Activated CD8-positive, alpha-beta T cell treated with anti-CD3 and anti-CD28 coated beads for 36 hours (primary cell): Measurements from ENCODE around the gene SBK2. TPM values are rescaled to one million over a fixed set of nuclear protein-coding genes. Genes with fewer than 3 reads are reported as not detected.

Experiments
- ATAC-seq: fragments of 200-7000 bp; cut with Tn5 transposase; one replicate; pipeline ENCODE4 v1.10.0; 2021; ENCODE audit warnings: mild to moderate bottlenecking, moderate library complexity
- CTCF ChIA-PET: fragments of 350-600 bp; sonication (Branson Sonifier 250); formaldehyde crosslinking; loops from one replicate; lab custom pipeline; 2021; ENCODE audit warnings: antibody characterized with exemption; lab: Charles Lee
- POLR2A ChIA-PET: fragments of 350-600 bp; sonication (Branson Sonifier 250); formaldehyde crosslinking; loops from one replicate; lab custom pipeline; 2021; ENCODE audit warnings: antibody characterized with exemption; lab: Charles Lee
- DNase-seq: peaks from one replicate; pipeline ENCODE4 v3.0.0-alpha.2; 2020
- H3K27ac Mint-ChIP-seq: one replicate; pipeline ENCODE4 v1.8.0; 2021; ENCODE audit warnings: mild to moderate bottlenecking, mixed read lengths
- H3K27me3 Mint-ChIP-seq: one replicate; pipeline ENCODE4 v1.8.0; 2021; ENCODE audit warnings: mixed read lengths
- H3K36me3 Mint-ChIP-seq: one replicate; pipeline ENCODE4 v1.8.0; 2021; ENCODE audit warnings: low read depth, mixed read lengths
- H3K4me1 Mint-ChIP-seq: one replicate; pipeline ENCODE4 v1.8.0; 2021; ENCODE audit warnings: low read depth, mixed read lengths
- H3K4me3 Mint-ChIP-seq: one replicate; pipeline ENCODE4 v1.8.0; 2021; ENCODE audit warnings: mild to moderate bottlenecking, moderate library complexity, mixed read lengths
- H3K9me3 Mint-ChIP-seq: one replicate; pipeline ENCODE4 v1.8.0; 2021; ENCODE audit warnings: mixed read lengths
- intact Hi-C: fragments of 100-400 bp; cut with micrococcal nuclease; formaldehyde crosslinking; loops from one replicate; pipeline ENCODE4 v1.10.0; 2022
- total RNA-seq, 2 experiments: library from RNA; stranded (reverse); gene quantifications; one replicate each; pipeline ENCODE4 v1.2.3, GENCODE V29; 2021
- TF ChIP-seq, protein P1 (sequence below): fragments of 200-600 bp; IDR thresholded peaks from one replicate; pipeline ENCODE4 v1.8.0; 2022; ENCODE audit warnings: antibody characterized with exemption, mild to moderate bottlenecking

The SBK2 gene
- total RNA-seq, 2 experiments from 2014 or later: not detected

DNA sequence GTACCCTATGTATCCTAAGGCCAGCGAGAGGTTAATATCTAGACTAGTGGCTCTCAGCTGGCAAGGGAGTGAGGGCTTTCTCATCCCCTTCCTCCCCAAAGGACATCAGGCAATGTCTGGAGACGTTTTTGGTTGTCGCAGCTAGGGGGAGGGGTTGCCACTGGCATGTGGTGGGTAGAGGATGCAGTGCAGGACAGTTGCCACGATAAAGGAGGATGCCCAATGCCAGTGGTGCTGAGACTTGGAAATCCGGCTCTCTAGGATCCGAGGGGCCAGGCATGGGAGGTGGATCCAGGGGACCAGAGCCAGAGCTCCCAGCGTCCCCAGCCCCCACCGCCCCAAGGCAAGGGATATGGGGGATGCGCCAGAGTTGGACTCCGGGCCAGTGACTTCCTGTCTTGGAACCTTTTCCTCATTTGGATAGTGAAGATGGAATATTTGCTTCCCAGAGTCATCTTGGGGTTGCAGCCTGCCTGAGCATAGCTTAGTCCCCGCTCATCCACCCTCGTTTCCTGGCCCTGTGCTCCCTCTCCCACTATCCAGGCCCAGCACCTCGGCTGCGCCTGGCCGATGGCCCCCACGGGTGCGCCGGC is 43.8 kb downstream of the SBK2 start:
- Mint-ChIP-seq H3K4me1 (peaks cover 3% of the 10 kb centered on the region), H3K36me3 (no peaks in the 10 kb centered on the region), H3K27ac (no peak overlapping the region), H3K4me3 (no peak overlapping the region), H3K27me3 (peaks cover 6% of the 10 kb centered on the region), H3K9me3 (no peaks in the 10 kb centered on the region)
- DNase-seq (no peak), ATAC-seq (no peak)
- POLR2A ChIA-PET: interaction anchor here (0.6 to 0.9 kb wide), 2 partner anchors 8 to 403 kb away, joined by 3 read pairs; partner anchors contain the start of gene NAT14
- TF ChIP-seq, protein P1, sequence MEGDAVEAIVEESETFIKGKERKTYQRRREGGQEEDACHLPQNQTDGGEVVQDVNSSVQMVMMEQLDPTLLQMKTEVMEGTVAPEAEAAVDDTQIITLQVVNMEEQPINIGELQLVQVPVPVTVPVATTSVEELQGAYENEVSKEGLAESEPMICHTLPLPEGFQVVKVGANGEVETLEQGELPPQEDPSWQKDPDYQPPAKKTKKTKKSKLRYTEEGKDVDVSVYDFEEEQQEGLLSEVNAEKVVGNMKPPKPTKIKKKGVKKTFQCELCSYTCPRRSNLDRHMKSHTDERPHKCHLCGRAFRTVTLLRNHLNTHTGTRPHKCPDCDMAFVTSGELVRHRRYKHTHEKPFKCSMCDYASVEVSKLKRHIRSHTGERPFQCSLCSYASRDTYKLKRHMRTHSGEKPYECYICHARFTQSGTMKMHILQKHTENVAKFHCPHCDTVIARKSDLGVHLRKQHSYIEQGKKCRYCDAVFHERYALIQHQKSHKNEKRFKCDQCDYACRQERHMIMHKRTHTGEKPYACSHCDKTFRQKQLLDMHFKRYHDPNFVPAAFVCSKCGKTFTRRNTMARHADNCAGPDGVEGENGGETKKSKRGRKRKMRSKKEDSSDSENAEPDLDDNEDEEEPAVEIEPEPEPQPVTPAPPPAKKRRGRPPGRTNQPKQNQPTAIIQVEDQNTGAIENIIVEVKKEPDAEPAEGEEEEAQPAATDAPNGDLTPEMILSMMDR: no peak
- intact Hi-C loops: no loop called here
- CTCF ChIA-PET: interaction anchor here (2.5 to 3.4 kb wide), 2 partner anchors 11 to 25 kb away, joined by 8 to 17 read pairs; no protein-coding TSS in a partner anchor

DNA sequence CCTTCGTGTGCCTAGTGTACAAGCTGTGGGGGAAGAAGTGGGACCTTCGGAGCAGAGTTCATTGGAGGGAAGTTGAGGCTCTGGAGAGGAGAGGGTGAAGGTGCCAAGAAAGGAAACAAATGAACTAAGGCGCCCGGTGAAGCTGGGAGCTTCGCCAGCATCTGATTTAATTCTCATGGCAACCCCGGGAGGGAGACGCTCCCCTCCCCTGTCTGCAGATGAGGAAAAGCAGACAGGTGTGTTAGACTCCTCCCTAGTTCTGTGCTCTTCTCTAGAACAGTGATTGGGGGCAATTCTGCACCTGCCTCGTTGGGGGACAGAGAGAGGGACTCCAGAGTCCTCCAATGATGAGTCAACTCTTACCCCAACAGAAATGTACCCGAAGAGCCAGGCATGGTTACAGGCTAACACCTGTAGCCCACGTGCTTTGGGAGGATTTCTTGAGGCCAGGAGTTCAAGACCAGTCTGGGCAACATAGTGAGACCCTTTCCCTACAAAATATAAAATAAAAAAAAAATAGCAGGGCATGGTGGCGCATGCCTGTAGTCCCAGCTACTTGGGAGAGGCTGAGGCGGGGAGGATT is 44.5 kb downstream of the SBK2 start:
- Mint-ChIP-seq H3K36me3 (no peaks in the 10 kb centered on the region), H3K4me3 (no peak overlapping the region), H3K27ac (no peak overlapping the region), H3K27me3 (peaks cover 6% of the 10 kb centered on the region), H3K4me1 (peaks cover 8% of the 10 kb centered on the region), H3K9me3 (no peaks in the 10 kb centered on the region)
- POLR2A ChIA-PET: interaction anchor here (0.6 to 0.9 kb wide), 2 partner anchors 8 to 402 kb away, joined by 3 read pairs; partner anchors contain the start of gene NAT14
- intact Hi-C loops: no loop called here
- ATAC-seq (no peak), DNase-seq (no peak)
- CTCF ChIA-PET: interaction anchor here (1.4 to 3.4 kb wide), 2 partner anchors 11 to 39 kb away, joined by 3 to 17 read pairs; no protein-coding TSS in a partner anchor
- TF ChIP-seq, protein P1: no peak

DNA sequence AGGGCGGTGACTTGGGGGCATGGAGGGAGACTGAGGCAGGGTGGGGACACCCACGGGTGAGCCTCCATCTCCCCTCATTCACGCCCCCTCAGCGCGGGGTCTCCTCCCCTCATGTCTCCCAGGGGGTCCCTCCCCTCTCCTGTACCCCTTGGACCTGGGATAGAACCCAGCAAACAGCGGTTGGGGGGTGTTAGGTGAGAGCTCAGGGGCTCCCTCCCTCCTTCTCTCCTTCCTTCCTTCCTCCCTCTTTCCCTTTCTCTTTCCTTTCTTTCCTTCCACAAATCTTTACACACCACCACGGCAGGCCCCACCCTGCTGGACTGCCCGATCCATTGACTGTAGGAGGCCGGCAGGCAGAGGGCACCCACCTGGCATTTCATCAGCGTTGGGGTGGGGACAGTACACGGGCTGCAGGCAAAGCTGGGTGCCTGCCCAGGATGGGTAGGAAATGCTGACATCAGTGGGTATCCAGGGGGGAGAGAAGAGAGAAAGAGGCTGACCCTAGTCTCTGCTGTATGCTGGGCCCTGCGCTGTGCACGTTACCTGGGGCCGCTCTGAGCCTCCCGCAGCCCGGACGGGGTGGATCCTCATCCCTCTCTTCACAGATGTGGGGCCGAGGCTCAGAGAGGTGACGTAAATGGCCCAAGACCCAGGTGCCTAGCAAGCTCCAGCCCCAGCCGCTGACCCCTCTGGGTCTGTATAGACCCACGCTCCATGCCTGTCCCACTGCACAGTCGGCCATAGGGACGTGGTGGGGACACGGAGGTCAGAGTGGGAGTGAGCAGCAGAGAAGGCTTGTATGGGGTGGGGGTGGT is 45.2 kb downstream of the SBK2 start:
- Mint-ChIP-seq H3K36me3 (no peaks in the 10 kb centered on the region), H3K27ac (no peak overlapping the region), H3K4me1 (peaks cover 15% of the 10 kb centered on the region), H3K9me3 (no peaks in the 10 kb centered on the region), H3K4me3 (no peak overlapping the region), H3K27me3 (peaks cover 6% of the 10 kb centered on the region)
- ChIA-PET CTCF (interaction anchor here (0.9 to 1.4 kb wide), 2 partner anchors 38 to 350 kb away, joined by 3 read pairs; no protein-coding TSS in a partner anchor), POLR2A (interaction anchor here (0.7 kb wide), 1 partner anchor 9 kb away, joined by 3 read pairs; no protein-coding TSS in a partner anchor)
- DNase-seq (no peak), ATAC-seq (no peak)
- TF ChIP-seq, protein P1: no peak
- intact Hi-C loops: no loop called here

DNA sequence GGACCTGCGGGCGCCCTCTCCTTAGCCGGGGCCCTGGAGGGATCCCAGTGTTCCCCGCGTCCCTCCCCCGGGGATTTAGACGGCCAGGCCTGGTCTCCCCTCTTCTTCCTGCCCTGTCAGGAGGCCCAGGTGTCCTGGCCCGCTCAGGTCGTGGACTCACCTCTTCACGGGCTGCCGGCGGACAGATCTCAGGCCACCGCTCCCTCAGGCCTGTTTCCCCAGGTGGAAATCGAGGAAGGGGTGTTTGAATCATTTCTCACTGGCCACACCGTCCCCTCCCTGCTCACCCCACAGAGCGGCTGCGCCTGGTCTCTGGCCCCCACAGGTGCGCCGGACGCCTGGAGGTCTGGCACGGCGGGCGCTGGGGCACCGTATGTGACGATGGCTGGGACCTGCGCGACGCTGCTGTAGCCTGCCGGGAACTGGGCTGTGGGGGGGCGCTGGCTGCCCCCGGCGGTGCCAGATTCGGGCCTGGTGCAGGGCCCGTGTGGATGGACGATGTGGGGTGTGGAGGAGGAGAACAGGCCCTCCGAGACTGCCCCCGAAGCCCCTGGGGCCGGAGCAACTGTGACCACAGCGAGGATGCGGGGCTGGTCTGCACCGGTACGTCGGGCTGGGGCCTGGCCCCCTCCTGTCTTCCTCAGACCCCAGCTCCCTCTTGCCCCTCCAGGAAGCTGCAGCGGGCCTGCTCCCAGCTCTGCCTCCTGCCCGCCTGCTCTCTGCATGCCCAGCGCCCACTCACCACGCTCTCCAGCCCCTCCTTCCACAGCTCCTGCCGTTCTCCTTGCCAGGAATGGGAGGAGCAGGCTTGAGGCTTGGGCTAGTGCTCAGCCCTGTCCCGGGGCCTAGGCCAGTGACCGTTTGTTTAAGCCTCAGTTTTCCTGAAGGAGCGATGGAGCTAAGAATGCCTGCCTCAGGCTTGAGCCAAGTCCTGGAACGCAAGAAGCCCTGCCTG is 46.2 kb downstream of the SBK2 start:
- Mint-ChIP-seq H3K9me3 (no peaks in the 10 kb centered on the region), H3K27me3 (peaks cover 6% of the 10 kb centered on the region), H3K27ac (no peak overlapping the region), H3K36me3 (no peaks in the 10 kb centered on the region), H3K4me3 (no peak overlapping the region), H3K4me1 (peaks cover 19% of the 10 kb centered on the region)
- ChIA-PET CTCF (interaction anchor here (0.8 to 0.9 kb wide), 2 partner anchors 13 to 349 kb away, joined by 3 to 5 read pairs; no protein-coding TSS in a partner anchor), POLR2A (interaction anchor here (0.7 kb wide), 1 partner anchor 8 kb away, joined by 3 read pairs; no protein-coding TSS in a partner anchor)
- TF ChIP-seq, protein P1: no peak
- no peak for ATAC-seq
- DNase-seq: no peak
- intact Hi-C loops: no loop called here
